NB4 (cell line): ENCODE measurements around the gene AGPS.
"Not testable (repeated sequence)": the region's sequence is repeated elsewhere in the genome, so short reads cannot be mapped to it uniquely, and the experiment has no call there.

Experiments
- DNase-seq: peaks from one replicate; pipeline ENCODE4 v3.0.0; 2010; ENCODE audit warnings: low read depth
- H3K4me3 ChIP-seq: one replicate; pipeline ENCODE4 v1.5.1; 2011; ENCODE audit warnings: mild to moderate bottlenecking, low read depth, low read length, moderate library complexity
- CTCF ChIP-seq: IDR thresholded peaks from one replicate; pipeline ENCODE4 v1.5.1; 2012; ENCODE audit warnings: low read depth, low read length
- MAX ChIP-seq: IDR thresholded peaks from 2 replicates; pipeline ENCODE4 v1.6.1; 2011; ENCODE audit warnings: low read depth, low read length
- MYC ChIP-seq: IDR thresholded peaks from 2 replicates; pipeline ENCODE4 v1.6.1; 2011; ENCODE audit warnings: low read depth, low read length
- POLR2A ChIP-seq: IDR thresholded peaks from 2 replicates; pipeline ENCODE4 v1.6.1; 2011; ENCODE audit warnings: mild to moderate bottlenecking; ENCODE audit not compliant: insufficient read length; ENCODE audit errors: extremely low read depth

The AGPS gene

GRCh38 chr2:177445200-177445599 lies 52.6 kb downstream of the AGPS start:
- DNase-seq: no peak
- no peak for TF ChIP-seq MAX
- TF ChIP-seq POLR2A: no peak
- TF ChIP-seq CTCF: no peak
- TF ChIP-seq MYC: no peak
- no peak overlapping the region for H3K4me3 ChIP-seq

- H3K4me3 ChIP-seq: no peak overlapping the region
- TF ChIP-seq MYC (no peak), CTCF (no peak), POLR2A (no peak), MAX (no peak)
- no peak for DNase-seq
These were observed 55.5 kb downstream of the AGPS start for GRCh38 chr2:177448031-177448430.

GRCh38 chr2:177449159-177449558 lies 56.6 kb downstream of the AGPS start:
- no peak for TF ChIP-seq MAX
- no peak overlapping the region for H3K4me3 ChIP-seq
- DNase-seq: no peak

GRCh38 chr2:177455187-177455586 lies 62.6 kb downstream of the AGPS start:
- no peak for DNase-seq
- TF ChIP-seq CTCF: no peak
- H3K4me3 ChIP-seq: no peak overlapping the region

- not testable (repeated sequence) for DNase-seq, H3K4me3 ChIP-seq
These were observed 67.2 kb downstream of the AGPS start for GRCh38 chr2:177459756-177460155.

- no peak for DNase-seq
- TF ChIP-seq CTCF (no peak), MYC (no peak), MAX (no peak), POLR2A (no peak)
- H3K4me3 ChIP-seq: no peak overlapping the region
These were observed 68.5 kb downstream of the AGPS start for GRCh38 chr2:177460973-177461585.

GRCh38 chr2:177464549-177464948 lies 72.0 kb downstream of the AGPS start:
- no peak for TF ChIP-seq MYC
- TF ChIP-seq CTCF: no peak
- TF ChIP-seq MAX: no peak
- TF ChIP-seq POLR2A: no peak
- no peak for DNase-seq

More at GRCh38 chr2:177464549-177464948, 72.0 kb downstream of the AGPS start:
- H3K4me3 ChIP-seq: no peak overlapping the region
